Trophoblast cell (in vitro differentiated cells and primary cell): ENCODE data around the gene GOLGA7B.

Experiments used
- DNase-seq, 2 donors: peaks; one replicate each; pipeline ENCODE4 v3.0.0-alpha.2; 2016
- H2AFZ ChIP-seq: 2 replicates; pipeline ENCODE4 v1.6.1; 2013; ENCODE audit warnings: low read length, moderate library complexity, mild to moderate bottlenecking; ENCODE audit not compliant: insufficient read depth, poor library complexity
- H2AK5ac ChIP-seq: 2 replicates; pipeline ENCODE4 v1.6.1; 2013; ENCODE audit warnings: mild to moderate bottlenecking, low read length
- H2BK120ac ChIP-seq: 2 replicates; pipeline ENCODE4 v1.6.1; 2013; ENCODE audit warnings: low read length, mild to moderate bottlenecking, moderate library complexity; ENCODE audit not compliant: insufficient read depth, poor library complexity
- H2BK12ac ChIP-seq: 2 replicates; pipeline ENCODE4 v1.6.1; 2013; ENCODE audit warnings: mild to moderate bottlenecking, low read length, moderate library complexity
- H2BK5ac ChIP-seq: 2 replicates; pipeline ENCODE4 v1.6.1; 2013; ENCODE audit warnings: low read length, low read depth, moderate library complexity, mild to moderate bottlenecking; ENCODE audit not compliant: poor library complexity
- H3K14ac ChIP-seq: 2 replicates; pipeline ENCODE4 v1.6.1; 2013; ENCODE audit warnings: mild to moderate bottlenecking, low read length
- H3K18ac ChIP-seq: 2 replicates; pipeline ENCODE4 v1.6.1; 2013; ENCODE audit warnings: mild to moderate bottlenecking, low read length
- H3K23ac ChIP-seq: 2 replicates; pipeline ENCODE4 v1.6.1; 2013; ENCODE audit warnings: low read length
- H3K27ac ChIP-seq: 2 replicates; pipeline ENCODE4 v1.5.1; 2013; ENCODE audit warnings: low read depth, mild to moderate bottlenecking, inconsistent platforms, low read length, moderate library complexity
- H3K27me3 ChIP-seq: 2 replicates; pipeline ENCODE4 v1.6.1; 2013; ENCODE audit warnings: inconsistent platforms, mild to moderate bottlenecking, low read length, moderate library complexity; ENCODE audit not compliant: insufficient read depth
- H3K36me3 ChIP-seq, 2 experiments: 1 replicate in 1 of 2; 2 replicates in 1 of 2; pipeline ENCODE4 v1.6.1; 2013; ENCODE audit warnings: low read length in 2 of 2, mild to moderate bottlenecking in 2 of 2, moderate library complexity in 1 of 2; ENCODE audit not compliant: insufficient read depth in 2 of 2, control insufficient read depth in 1 of 2
- H3K4ac ChIP-seq: 2 replicates; pipeline ENCODE4 v1.6.1; 2013; ENCODE audit warnings: low read depth, mild to moderate bottlenecking, low read length, moderate library complexity
- H3K4me1 ChIP-seq, 2 experiments: 1 replicate in 1 of 2; 2 replicates in 1 of 2; pipeline ENCODE4 v1.6.1; 2013; ENCODE audit warnings: low read length in 2 of 2, mild to moderate bottlenecking in 2 of 2, moderate library complexity in 1 of 2; ENCODE audit not compliant: insufficient read depth in 2 of 2, control insufficient read depth in 1 of 2
- H3K4me2 ChIP-seq: 2 replicates; pipeline ENCODE4 v1.6.1; 2013; ENCODE audit warnings: inconsistent platforms, mild to moderate bottlenecking, low read length, moderate library complexity
- H3K4me3 ChIP-seq: 2 replicates; pipeline ENCODE4 v1.5.1; 2013; ENCODE audit warnings: mild to moderate bottlenecking, low read depth, low read length, inconsistent platforms
- H3K79me1 ChIP-seq: one replicate; pipeline ENCODE4 v1.6.1; 2013; ENCODE audit warnings: low read length
- H3K79me2 ChIP-seq: 2 replicates; pipeline ENCODE4 v1.6.1; 2013; ENCODE audit warnings: low read length, mild to moderate bottlenecking; ENCODE audit not compliant: control insufficient read depth, insufficient read depth, poor library complexity
- H3K9ac ChIP-seq: 2 replicates; pipeline ENCODE4 v1.6.1; 2013; ENCODE audit warnings: mild to moderate bottlenecking, low read length
- H3K9me3 ChIP-seq: 2 replicates; pipeline ENCODE4 v1.6.1; 2013; ENCODE audit warnings: low read depth, mild to moderate bottlenecking, control low read depth, inconsistent platforms, low read length; ENCODE audit not compliant: insufficient read depth
- H4K12ac ChIP-seq: 2 replicates; pipeline ENCODE4 v1.6.1; 2013; ENCODE audit warnings: low read depth, mild to moderate bottlenecking, low read length, moderate library complexity
- H4K8ac ChIP-seq: 2 replicates; pipeline ENCODE4 v1.6.1; 2013; ENCODE audit warnings: low read depth, mild to moderate bottlenecking, low read length, moderate library complexity
- H4K91ac ChIP-seq: one replicate; pipeline ENCODE4 v1.6.1; 2013; ENCODE audit warnings: low read depth, mild to moderate bottlenecking, low read length, moderate library complexity
- WGBS: extraction: QIAGEN DNeasy Blood & Tissue Kit; methylation state at CpG from one replicate; pipeline ENCODE4 v1.1.7; 2013; ENCODE audit warnings: missing lambda C conversion rate; ENCODE audit not compliant: insufficient read length, insufficient coverage; ENCODE audit errors: extremely low coverage; 5-methylcytosine and 5-hydroxymethylcytosine counted together

GOLGA7B gene

DNA sequence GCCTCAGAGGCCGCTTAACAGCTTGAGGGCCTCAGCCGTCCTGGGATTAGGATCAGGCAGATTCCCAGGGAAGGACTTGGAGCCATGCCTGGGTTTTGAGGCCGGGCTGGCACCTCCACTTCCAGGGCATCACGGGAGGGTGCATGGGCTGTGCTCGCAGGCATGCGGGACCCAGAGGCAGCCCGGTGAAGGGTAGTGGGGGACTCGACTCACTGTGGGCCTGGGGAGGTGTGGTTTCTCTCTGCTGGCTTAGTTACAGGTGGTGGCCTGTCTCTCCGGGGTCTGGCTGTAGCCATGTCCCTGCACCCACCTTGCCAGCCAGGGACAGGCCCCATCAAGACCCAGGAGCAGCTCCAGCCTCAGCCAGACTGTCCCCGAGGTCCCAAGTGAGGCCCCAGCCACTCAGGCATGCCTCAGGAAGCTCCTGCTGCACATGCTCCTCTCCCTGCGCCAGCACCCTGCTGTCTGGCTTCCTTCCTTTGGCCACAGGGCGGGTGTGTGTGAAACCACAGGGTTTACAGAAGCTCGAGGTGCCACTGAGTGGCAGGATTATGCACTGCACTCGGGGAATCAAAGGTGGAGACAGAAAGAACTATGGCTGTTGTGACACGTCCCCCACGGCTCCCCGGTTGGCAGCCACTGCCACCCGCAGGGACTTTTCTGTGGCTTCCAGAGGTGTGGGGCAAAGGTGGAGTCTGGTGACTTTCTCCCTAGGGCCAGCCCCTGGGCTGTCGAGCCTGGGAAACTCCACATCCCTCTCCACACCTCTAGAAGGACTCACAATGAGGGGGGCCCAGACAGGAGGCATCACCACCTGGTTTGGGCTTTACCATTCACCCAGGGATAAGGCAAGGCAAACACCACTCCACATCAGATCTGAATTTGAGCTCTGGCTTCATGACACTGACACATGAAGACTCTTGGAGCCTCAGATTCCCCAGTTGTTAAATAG is 19.7 kb downstream of the GOLGA7B start:
- Histone ChIP-seq H3K27ac (no peak overlapping the region), H3K23ac (no peak overlapping the region), H3K36me3 (no peaks in the 10 kb centered on the region), H4K8ac (no peak overlapping the region), H3K4me2 (no peak overlapping the region), H2AK5ac (no peak overlapping the region), H3K4ac (no peak overlapping the region), H2BK12ac (no peak overlapping the region), H2AFZ (peak overlapping the region; percentile 32), H3K79me1 (no peaks in the 10 kb centered on the region), H3K79me2 (no peaks in the 10 kb centered on the region), H3K18ac (no peak overlapping the region), H4K91ac (no peak overlapping the region), H3K27me3 (no peaks in the 10 kb centered on the region), H3K4me1 (peaks cover 4 to 5% of the 10 kb centered on the region in 2 experiments), H3K4me3 (no peak overlapping the region), H2BK5ac (no peak overlapping the region), H4K12ac (no peak overlapping the region), H3K9me3 (peaks cover 3% of the 10 kb centered on the region), H3K14ac (no peak overlapping the region), H3K9ac (no peak overlapping the region), H2BK120ac (no peak overlapping the region)
- WGBS = no CpG with 5 or more reads among the region's 19 CpGs
- peak; percentile 55 to 61 for DNase-seq

DNA sequence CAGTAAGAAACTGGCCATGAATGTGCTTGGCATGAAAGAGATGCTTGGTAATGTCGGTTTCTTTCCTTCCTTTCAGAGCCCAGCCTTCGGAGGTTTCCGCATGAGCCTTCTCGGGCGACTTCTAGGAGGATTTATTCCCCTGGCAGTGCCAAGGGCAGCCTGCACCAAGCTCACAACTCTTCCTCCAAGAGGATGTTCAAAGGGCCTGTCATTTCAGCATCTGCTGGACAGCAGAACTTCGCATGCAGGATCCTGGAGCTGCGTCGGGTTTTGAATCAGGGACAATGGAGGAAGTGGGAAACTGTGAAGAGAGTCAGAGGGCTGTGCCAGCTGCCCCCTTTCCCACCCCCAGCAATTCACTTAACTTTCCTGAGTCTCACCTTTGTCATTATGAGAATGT is 21.3 kb downstream of the GOLGA7B start:
- Histone ChIP-seq H3K4me3 (no peak overlapping the region), H3K23ac (no peak overlapping the region), H3K79me2 (no peaks in the 10 kb centered on the region), H2AFZ (no peak overlapping the region), H3K27me3 (no peaks in the 10 kb centered on the region), H3K9me3 (peaks cover 3% of the 10 kb centered on the region), H3K79me1 (no peaks in the 10 kb centered on the region), H2AK5ac (no peak overlapping the region), H3K36me3 (no peaks in the 10 kb centered on the region), H3K4me2 (no peak overlapping the region), H3K4ac (no peak overlapping the region), H2BK12ac (no peak overlapping the region), H4K91ac (no peak overlapping the region), H3K18ac (no peak overlapping the region), H3K9ac (no peak overlapping the region), H4K8ac (no peak overlapping the region), H2BK5ac (no peak overlapping the region), H3K4me1 (peaks cover 4 to 5% of the 10 kb centered on the region in 2 experiments), H2BK120ac (no peak overlapping the region), H4K12ac (no peak overlapping the region), H3K14ac (no peak overlapping the region), H3K27ac (no peak overlapping the region)
- no CpG with 5 or more reads among the region's 8 CpGs for WGBS
- no peak for DNase-seq

DNA sequence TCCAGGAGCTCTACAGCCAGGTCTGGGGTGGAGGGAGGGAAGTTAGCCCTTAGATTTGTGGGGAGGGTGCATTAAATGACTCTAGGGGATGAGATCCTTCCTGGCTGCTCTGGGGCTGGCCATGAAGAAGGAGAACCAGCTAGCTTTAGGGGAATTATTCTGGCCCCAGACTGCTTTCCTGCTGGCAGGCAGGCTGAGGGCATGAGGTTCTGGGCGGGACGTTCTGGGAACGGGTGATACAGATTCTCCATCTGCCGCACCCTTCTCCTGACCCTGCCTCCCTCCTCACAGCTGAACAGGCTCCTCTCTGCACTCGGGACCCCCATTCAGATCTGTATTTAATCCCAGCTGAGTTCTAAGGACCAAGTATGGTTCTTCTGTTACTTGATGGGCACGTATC is 23.9 kb downstream of the GOLGA7B start:
- H2AK5ac ChIP-seq = no peak overlapping the region
- no CpG with 5 or more reads among the region's 6 CpGs for WGBS

DNA sequence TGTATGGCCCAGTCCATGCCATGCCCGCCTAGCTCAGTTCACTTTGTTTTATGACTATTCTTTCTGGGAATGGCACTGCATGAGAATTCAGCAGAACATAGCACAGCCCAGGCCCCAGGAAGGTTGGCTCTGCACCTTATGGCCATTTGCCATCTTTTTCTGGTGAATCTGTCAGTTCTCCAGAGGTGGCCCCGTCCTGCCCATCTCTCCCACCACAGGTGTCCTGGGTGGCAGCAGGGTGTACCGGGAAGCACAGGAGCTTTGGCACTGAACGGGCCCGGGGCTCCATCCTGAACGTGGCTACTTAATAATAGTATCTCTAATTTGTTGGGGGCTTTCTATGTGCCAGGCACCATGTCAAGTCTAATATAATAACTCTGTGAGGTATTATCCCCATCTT is 24.7 kb downstream of the GOLGA7B start:
- Histone ChIP-seq H2AFZ (no peak overlapping the region), H3K27ac (no peak overlapping the region), H2BK5ac (no peak overlapping the region), H3K4me1 (peaks cover 0 to under 1% of the 10 kb centered on the region in 2 experiments), H2BK120ac (no peak overlapping the region), H3K79me1 (no peaks in the 10 kb centered on the region), H4K8ac (no peak overlapping the region), H3K23ac (no peak overlapping the region), H3K18ac (no peak overlapping the region), H3K36me3 (no peaks in the 10 kb centered on the region), H3K9me3 (no peaks in the 10 kb centered on the region), H3K9ac (no peak overlapping the region), H3K27me3 (no peaks in the 10 kb centered on the region), H2BK12ac (no peak overlapping the region), H3K79me2 (no peaks in the 10 kb centered on the region), H3K4me2 (no peak overlapping the region), H2AK5ac (no peak overlapping the region), H4K12ac (no peak overlapping the region), H3K4ac (no peak overlapping the region), H3K14ac (no peak overlapping the region), H4K91ac (no peak overlapping the region), H3K4me3 (no peak overlapping the region)
- WGBS = no CpG with 5 or more reads among the region's 6 CpGs
- no peak for DNase-seq

More for the DNA sequence above, 23.9 kb downstream of the GOLGA7B start:
- Histone ChIP-seq H2BK5ac (no peak overlapping the region), H3K79me2 (no peaks in the 10 kb centered on the region), H2BK120ac (no peak overlapping the region), H3K14ac (no peak overlapping the region), H3K4me3 (no peak overlapping the region), H3K4ac (no peak overlapping the region), H3K36me3 (no peaks in the 10 kb centered on the region), H3K9ac (no peak overlapping the region), H3K4me1 (peaks cover 4 to 5% of the 10 kb centered on the region in 2 experiments), H3K27ac (no peak overlapping the region), H3K79me1 (no peaks in the 10 kb centered on the region), H3K9me3 (no peaks in the 10 kb centered on the region), H3K23ac (no peak overlapping the region), H3K27me3 (no peaks in the 10 kb centered on the region), H3K4me2 (no peak overlapping the region), H3K18ac (no peak overlapping the region), H2BK12ac (no peak overlapping the region), H4K91ac (no peak overlapping the region), H4K8ac (no peak overlapping the region), H4K12ac (no peak overlapping the region), H2AFZ (no peak overlapping the region)
- DNase-seq = no peak
